Stimulated activated CD8-positive, alpha-beta memory T cell treated with anti-CD3 and anti-CD28 coated beads, Interleukin-15, amount 100 ng/mL, for 4 hours (primary cell): Measurements from ENCODE around the gene SNX2.

Experiments used
- DNase-seq, 2 donors: peaks; one replicate each; pipeline ENCODE4 v3.0.0-alpha.2; 2020; ENCODE audit warnings: low read depth in 2 of 2

SNX2 gene

GRCh38 chr5:122772446-122772845 is 2.4 kb upstream of the SNX2 start:
- DNase-seq, result no peak

GRCh38 chr5:122773619-122774018 is 1.3 kb upstream of the SNX2 start:
- no peak for DNase-seq

DNA sequence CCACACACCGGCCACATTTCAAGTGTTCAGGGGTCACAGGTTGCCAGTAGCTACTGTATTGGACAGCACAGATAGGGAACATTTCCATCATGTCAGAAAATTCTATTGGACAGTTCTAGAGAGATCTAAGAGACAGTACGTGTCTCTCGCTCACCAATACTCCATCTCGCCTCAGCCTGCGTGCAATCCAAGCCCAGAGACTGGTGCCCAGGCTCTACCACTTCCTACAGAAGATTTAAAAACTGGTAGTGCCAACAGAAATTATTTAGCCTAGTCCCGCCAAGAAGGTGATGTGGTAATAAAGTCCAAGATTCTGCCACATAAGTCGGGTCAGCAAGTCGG is 390 bp upstream of the SNX2 start:
- DNase-seq, result no peak

- DNase-seq, result no peak
Measured at GRCh38 chr5:122775550-122776542, 966 bp downstream of the SNX2 start.

- DNase-seq, result no peak
Measured at GRCh38 chr5:122778157-122778556, 3.3 kb downstream of the SNX2 start.

- DNase-seq, result no peak
Measured at GRCh38 chr5:122779451-122779850, 4.6 kb downstream of the SNX2 start.

GRCh38 chr5:122780296-122780695 is 5.4 kb downstream of the SNX2 start:
- DNase-seq, result no peak

DNA sequence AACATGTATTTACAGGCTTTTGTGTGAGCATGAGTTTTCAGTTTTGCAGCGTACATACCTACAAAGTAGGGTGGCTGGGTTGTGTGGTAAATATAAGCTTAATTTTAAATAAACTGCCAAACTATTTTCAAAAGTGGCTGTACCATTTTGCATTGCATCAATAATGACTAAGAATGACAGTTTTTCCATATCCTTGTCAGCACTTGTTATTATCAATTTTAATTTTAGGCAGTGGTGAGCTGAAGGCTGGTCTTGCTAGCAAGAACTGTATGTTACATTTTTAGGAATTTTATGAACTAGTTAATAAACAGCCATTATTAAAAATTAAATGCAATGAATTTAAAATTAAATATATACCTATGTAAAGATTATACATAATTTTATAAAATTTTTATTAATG is 6.6 kb downstream of the SNX2 start:
- DNase-seq, result no peak

- DNase-seq, result no peak
Measured at GRCh38 chr5:122785294-122785693, 10.4 kb downstream of the SNX2 start.

GRCh38 chr5:122788371-122788770 is 13.5 kb downstream of the SNX2 start:
- DNase-seq, result no peak

GRCh38 chr5:122788996-122789395 is 14.1 kb downstream of the SNX2 start:
- DNase-seq, result no peak

GRCh38 chr5:122789461-122790171 is 14.7 kb downstream of the SNX2 start:
- DNase-seq, result no peak

GRCh38 chr5:122790354-122791103 is 15.6 kb downstream of the SNX2 start:
- DNase-seq, result no peak

GRCh38 chr5:122805481-122805880 is 30.6 kb downstream of the SNX2 start:
- no peak for DNase-seq

DNA sequence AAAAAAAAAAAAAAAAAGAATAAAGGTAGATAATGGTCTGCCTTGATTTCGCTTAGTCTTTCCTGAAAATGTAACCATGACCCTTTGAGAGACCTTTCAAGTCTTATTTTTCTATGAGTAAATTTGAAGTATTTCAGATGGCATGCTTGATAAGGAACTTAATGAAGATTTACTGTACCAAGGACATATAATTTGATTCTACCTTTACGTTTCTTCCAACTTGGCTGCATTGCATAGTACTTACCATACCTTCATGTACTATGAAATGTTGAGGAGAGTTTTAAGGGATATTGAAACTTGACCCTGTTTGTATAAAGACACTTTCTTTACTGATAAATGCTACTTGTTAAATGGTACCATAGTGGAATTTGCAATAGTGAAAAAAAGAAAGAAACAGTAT is 35.5 kb downstream of the SNX2 start:
- DNase-seq, result no peak

- no peak for DNase-seq
Measured at GRCh38 chr5:122815218-122815767, 40.4 kb downstream of the SNX2 start.

DNA sequence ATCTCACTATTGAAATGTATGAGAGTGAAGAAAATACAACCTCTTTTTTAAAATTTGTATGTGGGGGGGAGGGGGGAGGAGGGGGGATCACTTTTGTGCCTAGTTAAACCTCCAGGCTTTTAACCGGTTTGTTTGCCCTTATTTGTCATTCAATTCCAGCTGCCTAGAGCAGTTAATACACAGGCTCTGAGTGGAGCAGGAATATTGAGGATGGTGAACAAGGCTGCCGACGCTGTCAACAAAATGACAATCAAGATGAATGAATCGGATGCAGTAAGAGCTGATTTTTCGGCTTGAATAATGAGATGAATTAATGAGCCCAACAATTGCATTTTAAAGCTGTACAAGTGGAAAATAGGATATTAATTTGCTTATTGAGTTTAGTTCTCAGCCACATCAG is 41.9 kb downstream of the SNX2 start:
- no peak for DNase-seq

DNA sequence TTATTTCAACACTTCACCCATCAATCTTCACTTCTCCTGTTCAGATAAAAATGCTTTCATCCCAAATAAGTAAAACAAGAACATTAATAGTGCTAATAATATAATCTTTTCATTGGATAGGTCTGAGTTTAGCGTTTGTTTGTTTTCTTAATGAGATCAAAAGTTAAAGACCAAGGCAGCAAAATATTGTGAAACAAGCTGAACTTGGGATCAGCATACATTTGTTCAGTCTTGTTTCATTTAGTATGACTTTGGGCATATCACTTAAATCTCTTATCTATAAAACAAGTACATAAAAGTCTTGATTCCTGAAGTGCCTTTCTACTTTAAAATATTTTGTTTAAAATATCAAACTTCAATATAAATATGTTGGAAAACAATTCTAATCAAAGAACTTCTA is 57.1 kb downstream of the SNX2 start:
- no peak for DNase-seq

DNA sequence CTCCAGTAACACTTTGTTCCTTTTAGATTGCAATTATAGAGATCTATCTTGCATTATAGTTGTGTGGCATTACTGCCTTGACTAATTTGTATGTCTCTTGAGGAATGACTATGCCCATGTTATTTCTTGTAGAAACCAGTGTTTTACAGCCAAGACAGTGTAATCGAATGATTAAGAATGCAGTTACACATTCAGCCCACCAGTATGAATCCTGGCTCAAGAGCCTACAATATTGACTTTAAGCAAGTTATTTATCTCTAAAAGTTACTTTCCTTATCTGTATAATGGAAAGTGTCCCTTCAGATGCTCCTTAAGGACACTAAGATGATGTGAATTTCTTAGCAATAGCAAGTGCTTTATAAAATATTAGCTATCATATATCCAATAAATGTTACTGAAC is 60.8 kb downstream of the SNX2 start:
- no peak for DNase-seq

DNA sequence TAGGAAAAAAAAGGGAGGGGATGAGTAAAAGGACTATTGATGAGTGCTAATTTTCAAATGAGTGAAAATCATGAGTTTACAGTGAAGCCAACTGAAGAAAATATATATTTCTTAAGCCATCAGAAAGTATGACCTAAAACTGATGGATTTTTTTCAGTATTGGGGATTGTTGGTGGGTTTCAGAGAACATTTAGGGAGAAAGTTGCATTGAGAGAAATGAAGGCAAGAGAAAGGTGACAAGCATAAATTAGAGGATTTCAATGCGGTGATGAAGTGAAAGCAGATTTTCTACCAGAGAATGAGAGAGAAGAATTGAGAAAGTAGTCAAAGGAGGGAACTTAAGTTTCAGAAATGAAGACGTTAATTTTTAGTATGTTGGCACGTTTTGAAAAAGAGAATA is 62.1 kb downstream of the SNX2 start:
- DNase-seq, result no peak

GRCh38 chr5:122839731-122840130 is 64.9 kb downstream of the SNX2 start:
- DNase-seq, result no peak

DNA sequence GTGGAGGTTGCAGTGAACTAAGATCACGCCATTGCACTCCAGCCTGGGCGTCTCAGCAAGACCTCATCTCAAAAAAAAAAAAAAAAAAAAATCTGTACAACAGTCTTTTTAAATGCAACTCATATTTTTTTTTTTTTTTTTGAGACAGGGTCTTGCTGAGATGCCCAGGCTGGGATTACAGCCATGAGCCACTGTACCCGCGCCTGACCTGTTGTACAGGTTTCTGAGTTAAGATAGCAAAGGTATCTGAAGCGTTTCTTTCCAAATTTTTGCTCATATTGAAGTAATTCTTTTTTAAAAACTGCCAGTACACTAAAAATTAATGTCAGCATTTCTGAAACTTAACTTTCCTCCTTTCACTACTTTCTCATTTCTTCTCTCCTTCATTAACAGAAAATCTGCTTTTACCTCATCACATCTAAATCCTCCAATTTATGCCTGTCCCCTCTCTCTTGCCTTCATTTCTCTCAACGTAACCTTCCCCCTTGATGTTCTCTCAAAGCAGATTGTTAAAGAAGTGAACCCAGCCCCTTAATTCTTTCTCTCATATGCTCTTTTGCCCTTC is 67.2 kb downstream of the SNX2 start:
- DNase-seq, result no peak
